ENCODE measurements around the gene ZC3HAV1L.

ZC3HAV1L gene

GRCh38 chr7:139043823-139044812 lies 8.3 kb upstream of the ZC3HAV1L start:
- TF ChIP-seq CTCF (IDR thresholded peaks at IDR 0.05; ENCODE audit: insufficient read depth, missing control alignments) = no peak
- DNase-seq (ENCODE audit: insufficient read length, low spot score) (no peak), FAIRE-seq (no peak)

GRCh38 chr7:139041378-139042085 lies 5.7 kb upstream of the ZC3HAV1L start:
- no peak for DNase-seq (ENCODE audit: insufficient read length, low spot score)

GRCh38 chr7:139038691-139039090 lies 2.8 kb upstream of the ZC3HAV1L start:
- no peak for TF ChIP-seq CTCF (IDR thresholded peaks at IDR 0.05; ENCODE audit: insufficient read depth, missing control alignments)
- FAIRE-seq (no peak), DNase-seq (ENCODE audit: insufficient read length, low spot score) (no peak)

More at GRCh38 chr7:139041378-139042085, 5.7 kb upstream of the ZC3HAV1L start:
- no peak for FAIRE-seq
- no peak for TF ChIP-seq CTCF (IDR thresholded peaks at IDR 0.05; ENCODE audit: insufficient read depth, missing control alignments)

- no peak for TF ChIP-seq CTCF (IDR thresholded peaks at IDR 0.05; ENCODE audit: insufficient read depth, missing control alignments)
- FAIRE-seq (no peak), DNase-seq (ENCODE audit: insufficient read length, low spot score) (no peak)
These were observed 1.1 kb upstream of the ZC3HAV1L start for GRCh38 chr7:139036901-139037300.

GRCh38 chr7:139034855-139035585 lies 822 bp downstream of the ZC3HAV1L start:
- FAIRE-seq = no peak
- peak; percentile 23 for TF ChIP-seq CTCF (IDR thresholded peaks at IDR 0.05; ENCODE audit: insufficient read depth, missing control alignments)
- DNase-seq (ENCODE audit: insufficient read length, low spot score) = peak; percentile 41

GRCh38 chr7:139034336-139034735 lies 1.5 kb downstream of the ZC3HAV1L start:
- no peak for TF ChIP-seq CTCF (IDR thresholded peaks at IDR 0.05; ENCODE audit: insufficient read depth, missing control alignments)
- FAIRE-seq (no peak), DNase-seq (ENCODE audit: insufficient read length, low spot score) (no peak)
